ENCODE measurements around the gene NAV2. TPM values are rescaled to one million over a fixed set of nuclear protein-coding genes. Genes with fewer than 3 reads are reported as not detected.

The NAV2 gene
- total RNA-seq, 1 donor from 2014 or later: 10.3 TPM

DNA sequence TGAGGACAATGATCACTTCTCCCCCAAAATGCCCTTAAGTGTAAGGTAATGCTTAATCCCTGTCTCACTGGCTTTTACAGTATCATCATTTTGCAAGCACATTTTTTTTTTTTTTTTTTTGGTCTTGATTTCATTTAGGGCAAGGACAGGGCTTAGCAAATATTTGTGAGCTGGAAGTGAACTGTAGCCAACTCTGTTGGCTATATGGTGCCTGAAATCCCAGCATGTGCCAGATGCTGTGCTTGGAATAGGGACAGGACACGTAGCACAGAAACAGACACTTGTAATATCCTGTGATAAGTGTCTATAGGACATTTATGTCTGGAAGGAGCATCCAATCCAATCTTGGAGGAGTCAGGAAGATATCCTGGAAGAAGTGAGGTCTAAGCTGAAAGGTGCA lies 198.3 kb downstream of the NAV2 start:
- DNase-seq: no peak

DNA sequence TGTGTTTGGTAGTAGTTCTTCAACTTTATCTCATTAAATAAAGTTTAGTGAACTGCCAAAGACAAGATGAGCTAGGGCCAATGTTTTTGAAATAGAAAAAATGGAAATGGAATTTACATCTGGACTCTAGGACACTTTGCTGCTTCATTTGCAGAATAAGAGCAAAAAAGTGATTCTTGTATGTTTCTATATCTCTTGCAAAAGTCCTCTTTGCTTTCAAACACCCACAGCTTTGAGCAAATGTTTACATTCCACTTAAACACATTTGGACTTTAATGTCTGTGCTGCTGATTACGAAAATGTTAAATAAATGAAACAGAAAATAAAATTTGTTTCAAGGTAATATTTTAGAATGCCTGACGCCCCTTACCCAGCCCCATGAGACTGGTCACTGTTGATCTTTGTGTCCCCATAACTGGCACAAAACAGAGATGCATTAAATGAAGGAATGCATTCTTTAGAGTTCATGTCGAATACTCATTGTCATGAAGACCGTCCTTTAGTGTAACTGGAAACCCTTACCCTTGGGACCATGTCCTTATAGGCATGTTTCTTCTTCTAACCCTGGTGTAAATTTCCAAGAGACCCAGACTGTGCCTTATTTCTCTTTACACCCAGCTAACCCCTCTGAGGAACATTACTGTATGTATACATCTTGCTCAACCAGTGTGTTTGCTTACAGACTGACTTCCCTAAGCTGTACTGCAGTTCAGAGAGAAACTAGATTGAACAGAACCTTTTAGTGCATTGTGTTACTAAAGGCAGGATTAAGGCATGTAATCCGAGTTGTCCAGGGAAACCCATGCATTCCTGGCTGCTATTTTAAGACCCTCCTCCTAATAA lies 199.7 kb downstream of the NAV2 start:
- no peak overlapping the region for H3K27ac Mint-ChIP-seq
- H3K27me3 Mint-ChIP-seq: peaks cover 6% of the 10 kb centered on the region
- CTCF ChIA-PET: no interaction called here
- POLR2A ChIA-PET: no interaction called here
- H3K36me3 Mint-ChIP-seq (ENCODE audit: low read depth): no peaks in the 10 kb centered on the region
- no peaks in the 10 kb centered on the region for H3K4me1 Mint-ChIP-seq
- no peaks in the 10 kb centered on the region for H3K9me3 Mint-ChIP-seq
- no peak overlapping the region for H3K4me3 Mint-ChIP-seq
- intact Hi-C loops (cut with micrococcal nuclease): no loop called here
- TF ChIP-seq, protein P1, sequence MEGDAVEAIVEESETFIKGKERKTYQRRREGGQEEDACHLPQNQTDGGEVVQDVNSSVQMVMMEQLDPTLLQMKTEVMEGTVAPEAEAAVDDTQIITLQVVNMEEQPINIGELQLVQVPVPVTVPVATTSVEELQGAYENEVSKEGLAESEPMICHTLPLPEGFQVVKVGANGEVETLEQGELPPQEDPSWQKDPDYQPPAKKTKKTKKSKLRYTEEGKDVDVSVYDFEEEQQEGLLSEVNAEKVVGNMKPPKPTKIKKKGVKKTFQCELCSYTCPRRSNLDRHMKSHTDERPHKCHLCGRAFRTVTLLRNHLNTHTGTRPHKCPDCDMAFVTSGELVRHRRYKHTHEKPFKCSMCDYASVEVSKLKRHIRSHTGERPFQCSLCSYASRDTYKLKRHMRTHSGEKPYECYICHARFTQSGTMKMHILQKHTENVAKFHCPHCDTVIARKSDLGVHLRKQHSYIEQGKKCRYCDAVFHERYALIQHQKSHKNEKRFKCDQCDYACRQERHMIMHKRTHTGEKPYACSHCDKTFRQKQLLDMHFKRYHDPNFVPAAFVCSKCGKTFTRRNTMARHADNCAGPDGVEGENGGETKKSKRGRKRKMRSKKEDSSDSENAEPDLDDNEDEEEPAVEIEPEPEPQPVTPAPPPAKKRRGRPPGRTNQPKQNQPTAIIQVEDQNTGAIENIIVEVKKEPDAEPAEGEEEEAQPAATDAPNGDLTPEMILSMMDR (IDR thresholded peaks at IDR 0.05): no peak
- DNase-seq (no peak), ATAC-seq (ENCODE audit: low read depth) (no peak)

More for the DNA sequence above, 198.3 kb downstream of the NAV2 start:
- no peak overlapping the region for H3K27ac Mint-ChIP-seq
- ATAC-seq (ENCODE audit: low read depth): no peak
- no peaks in the 10 kb centered on the region for H3K9me3 Mint-ChIP-seq
- TF ChIP-seq, protein P1 (IDR thresholded peaks at IDR 0.05): no peak
- H3K4me3 Mint-ChIP-seq: no peak overlapping the region
- intact Hi-C loops (cut with micrococcal nuclease): no loop called here
- no peaks in the 10 kb centered on the region for H3K4me1 Mint-ChIP-seq
- CTCF ChIA-PET: no interaction called here
- POLR2A ChIA-PET: no interaction called here
- H3K27me3 Mint-ChIP-seq: peaks cover 6% of the 10 kb centered on the region
- H3K36me3 Mint-ChIP-seq (ENCODE audit: low read depth): no peaks in the 10 kb centered on the region

DNA sequence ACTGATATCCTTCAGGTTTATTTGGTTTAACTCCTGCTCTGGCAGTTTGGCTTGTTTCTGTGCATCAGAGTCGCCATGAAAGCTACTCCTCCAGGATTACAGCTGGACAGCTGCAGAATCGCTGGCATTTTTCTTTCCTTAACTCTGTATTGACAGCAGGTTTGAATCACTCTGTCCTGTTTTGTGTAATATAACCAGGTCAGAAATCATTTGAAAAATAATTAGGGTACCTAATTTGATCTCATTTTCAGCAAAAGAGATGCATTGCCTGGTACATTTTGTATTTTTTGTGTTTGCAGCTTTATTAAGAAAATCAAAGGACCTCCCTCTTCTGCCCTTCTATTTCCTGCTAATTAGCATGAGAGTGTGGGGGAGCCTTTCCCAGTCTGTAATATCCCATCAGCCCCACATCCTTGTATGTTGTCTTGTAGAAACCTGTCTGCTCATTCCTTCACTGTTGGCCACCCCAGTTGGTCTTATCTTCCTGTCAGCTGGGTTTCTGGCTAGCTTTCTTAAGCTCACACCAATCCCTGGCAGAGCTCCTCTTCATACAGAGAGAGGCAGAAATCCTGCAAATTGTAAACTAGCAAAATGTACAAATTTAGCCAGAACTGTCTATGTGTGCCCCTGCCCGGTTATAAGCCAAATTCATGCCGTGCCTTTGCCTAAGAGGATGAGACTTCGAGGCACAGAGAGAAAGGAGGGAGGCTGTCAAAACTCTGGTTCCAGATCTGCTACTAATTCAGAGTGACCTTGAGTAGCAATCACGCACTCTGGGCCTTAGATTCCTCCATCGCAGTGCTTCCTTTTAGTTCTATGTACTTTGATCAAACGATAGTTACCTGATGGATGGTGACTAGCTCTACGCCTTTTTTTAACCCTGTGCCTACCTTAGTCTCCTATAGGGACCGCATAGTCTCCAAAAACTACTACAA lies 200.6 kb downstream of the NAV2 start:
- no peaks in the 10 kb centered on the region for H3K9me3 Mint-ChIP-seq
- intact Hi-C loops (cut with micrococcal nuclease): no loop called here
- no peak overlapping the region for H3K27ac Mint-ChIP-seq
- DNase-seq (no peak), ATAC-seq (ENCODE audit: low read depth) (no peak)
- no peaks in the 10 kb centered on the region for H3K36me3 Mint-ChIP-seq (ENCODE audit: low read depth)
- H3K4me1 Mint-ChIP-seq: no peaks in the 10 kb centered on the region
- H3K27me3 Mint-ChIP-seq: peaks cover 6% of the 10 kb centered on the region
- POLR2A ChIA-PET: no interaction called here
- CTCF ChIA-PET: no interaction called here
- TF ChIP-seq, protein P1 (IDR thresholded peaks at IDR 0.05): no peak
- H3K4me3 Mint-ChIP-seq: no peak overlapping the region

DNA sequence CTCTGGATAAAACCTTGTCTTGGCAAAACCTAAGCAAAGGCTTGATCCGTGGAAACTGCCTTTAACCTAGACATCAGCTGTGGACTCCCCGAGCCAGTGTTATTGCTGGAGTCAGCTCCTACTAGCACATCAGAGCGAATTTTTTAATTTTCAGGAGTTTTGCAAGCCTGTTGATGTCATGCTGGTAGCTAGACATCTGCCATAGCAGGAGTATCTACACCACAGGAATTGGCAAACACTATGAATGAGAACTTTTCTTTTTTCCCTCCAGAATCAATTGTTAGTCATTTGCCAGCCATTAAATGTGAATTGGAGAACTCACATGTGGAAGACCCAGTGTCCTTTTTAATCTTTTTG lies 201.2 kb downstream of the NAV2 start:
- no peak for DNase-seq
- Mint-ChIP-seq H3K4me1 (no peaks in the 10 kb centered on the region), H3K36me3 (ENCODE audit: low read depth) (no peaks in the 10 kb centered on the region), H3K27ac (no peak overlapping the region), H3K27me3 (peaks cover 6% of the 10 kb centered on the region), H3K9me3 (no peaks in the 10 kb centered on the region), H3K4me3 (no peak overlapping the region)
- intact Hi-C loops (cut with micrococcal nuclease): no loop called here
- ChIA-PET POLR2A (no interaction called here), CTCF (no interaction called here)
- TF ChIP-seq, protein P1 (IDR thresholded peaks at IDR 0.05): no peak
- no peak for ATAC-seq (ENCODE audit: low read depth)

DNA sequence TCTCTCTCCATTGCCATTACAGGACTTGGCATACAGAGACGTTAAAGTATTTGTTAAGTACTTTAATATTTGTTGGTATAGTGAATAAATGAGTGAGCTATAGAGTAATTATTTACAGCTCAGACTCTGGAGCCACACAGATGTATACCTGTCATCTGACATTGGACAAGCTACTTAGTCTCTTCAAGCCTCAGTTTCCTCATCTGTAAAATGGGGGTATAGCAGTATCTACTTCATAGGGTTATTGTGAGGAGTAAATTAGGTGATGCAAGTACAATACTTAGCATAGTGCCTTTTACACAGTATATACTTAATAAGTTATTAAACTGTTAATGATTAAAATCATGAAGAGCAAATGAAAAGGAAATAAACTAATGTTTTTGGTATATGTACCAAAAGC lies 203.2 kb downstream of the NAV2 start:
- intact Hi-C loops (cut with micrococcal nuclease): no loop called here
- H3K4me1 Mint-ChIP-seq: no peaks in the 10 kb centered on the region
- ChIA-PET POLR2A (no interaction called here), CTCF (no interaction called here)
- H3K27me3 Mint-ChIP-seq: peaks cover 15% of the 10 kb centered on the region
- DNase-seq (no peak), ATAC-seq (ENCODE audit: low read depth) (no peak)
- no peak overlapping the region for H3K4me3 Mint-ChIP-seq
- H3K27ac Mint-ChIP-seq: no peak overlapping the region
- H3K36me3 Mint-ChIP-seq (ENCODE audit: low read depth): no peaks in the 10 kb centered on the region
- H3K9me3 Mint-ChIP-seq: no peaks in the 10 kb centered on the region
- TF ChIP-seq, protein P1 (IDR thresholded peaks at IDR 0.05): no peak

Data from activated B cell treated with CpG ODN at 0.5 μM for 24 hours (primary cell).